Measurements from ENCODE around the gene WBP4. TPM values are rescaled to one million over a fixed set of nuclear protein-coding genes. Genes with fewer than 3 reads are reported as not detected.

Gene WBP4
- total and polyA plus RNA-seq, 2 of the 13 experiments (the other 11 are each of a cell fraction or from before 2014, with no cell fraction given): 6.7 to 11.7 TPM

- TF ChIP-seq RBM39 (IDR thresholded peaks at IDR 0.05; ENCODE audit: low read depth, low read length, poor library complexity, severe bottlenecking) (no peak), ZBTB40 (IDR thresholded peaks at IDR 0.05) (no peak), ZBTB40 (CRISPR knock-in tag; IDR thresholded peaks at IDR 0.05) (peak; percentile 76; the same call in 1 of the 2 replicates), TCF7L2 (IDR thresholded peaks at IDR 0.05; ENCODE audit: low read depth, low read length) (no peak), ZNF382 (CRISPR knock-in tag; IDR thresholded peaks at IDR 0.05; ENCODE audit: borderline replicate concordance) (no peak), ZNF775 (CRISPR knock-in tag; IDR thresholded peaks at IDR 0.05; ENCODE audit: borderline replicate concordance) (no peak), TAF15 (IDR thresholded peaks at IDR 0.05; ENCODE audit: low read depth, low read length, poor library complexity, severe bottlenecking) (no peak), ZKSCAN5 (CRISPR knock-in tag; IDR thresholded peaks at IDR 0.05) (no peak), EP300 (IDR thresholded peaks at IDR 0.05; ENCODE audit: low read depth in 2 of 2, low read length in 2 of 2) (peak in 1 of 2 experiments; percentile 46; a peak in 1 of 4 replicates), EP300 (CRISPR knock-in tag; IDR thresholded peaks at IDR 0.05; ENCODE audit: borderline replicate concordance) (0 out of 2 replicates have a peak, but pooled peaks have one; percentile 27), ZNF260 (CRISPR knock-in tag; IDR thresholded peaks at IDR 0.05; ENCODE audit: borderline replicate concordance, low read depth) (no peak), HHEX (CRISPR knock-in tag; IDR thresholded peaks at IDR 0.05) (no peak), ZNF567 (CRISPR knock-in tag; IDR thresholded peaks at IDR 0.05; ENCODE audit: borderline replicate concordance) (no peak; the same call in 1 of the 2 replicates), ZNF296 (CRISPR knock-in tag; conservative IDR thresholded peaks at IDR 0.05) (no peak), RELA (CRISPR knock-in tag; IDR thresholded peaks at IDR 0.05) (no peak; the same call in 1 of the 2 replicates), ZFP36L2 (CRISPR knock-in tag; IDR thresholded peaks at IDR 0.05) (no peak), HOXA3 (CRISPR knock-in tag; IDR thresholded peaks at IDR 0.05) (peak; percentile 91), ZNF652 (CRISPR knock-in tag; IDR thresholded peaks at IDR 0.05; ENCODE audit: borderline replicate concordance, low read depth) (no peak), ZNF512 (CRISPR knock-in tag; IDR thresholded peaks at IDR 0.05) (no peak), KDM3A (CRISPR knock-in tag; IDR thresholded peaks at IDR 0.05; ENCODE audit: low read depth) (peak; percentile 92), RFX5 (IDR thresholded peaks at IDR 0.05; ENCODE audit: low read depth, low read length) (no peak)
Observed at GRCh38 chr13:41132512-41133152, 71.3 kb downstream of the WBP4 start, which contains the start of gene KBTBD6 (continued).

Measured in HepG2 (cell line).